Measurements from ENCODE around the gene DUOX2. TPM values are rescaled to one million over a fixed set of nuclear protein-coding genes. Genes with fewer than 3 reads are reported as not detected.
"Not testable (repeated sequence)": the region's sequence is repeated elsewhere in the genome, so short reads cannot be mapped to it uniquely, and the experiment has no call there.

Gene DUOX2
- total RNA-seq, 1 experiment from 2014 or later, result 0.04 TPM

- DNase-seq (ENCODE audit: low spot score), result no peak
Observed at GRCh38 chr15:45100884-45101625, 12.9 kb downstream of the DUOX2 start.

- no peak for DNase-seq (ENCODE audit: low spot score)
Observed at GRCh38 chr15:45099549-45100165, 14.3 kb downstream of the DUOX2 start.

DNA sequence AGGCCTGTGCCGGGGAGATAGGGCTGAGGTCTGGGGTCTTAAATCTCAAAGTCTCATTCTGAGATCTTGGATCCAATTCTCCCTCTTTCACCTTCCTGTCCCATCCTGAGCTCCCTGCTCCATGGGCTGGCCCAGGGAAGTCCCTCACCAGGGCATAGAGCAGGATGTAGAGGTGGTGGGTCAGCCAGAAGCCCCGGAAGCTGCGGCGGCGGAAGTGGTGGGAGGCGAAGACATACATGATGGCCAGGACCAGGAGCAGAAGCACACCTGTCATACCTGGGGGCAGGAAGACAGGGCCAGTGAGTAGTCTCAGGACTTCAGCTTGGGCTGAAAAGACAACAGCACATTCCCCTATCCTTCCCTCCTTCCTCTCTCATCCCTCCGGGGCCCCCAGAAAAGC is 16.5 kb downstream of the DUOX2 start:
- no peak for DNase-seq (ENCODE audit: low spot score)

DNA sequence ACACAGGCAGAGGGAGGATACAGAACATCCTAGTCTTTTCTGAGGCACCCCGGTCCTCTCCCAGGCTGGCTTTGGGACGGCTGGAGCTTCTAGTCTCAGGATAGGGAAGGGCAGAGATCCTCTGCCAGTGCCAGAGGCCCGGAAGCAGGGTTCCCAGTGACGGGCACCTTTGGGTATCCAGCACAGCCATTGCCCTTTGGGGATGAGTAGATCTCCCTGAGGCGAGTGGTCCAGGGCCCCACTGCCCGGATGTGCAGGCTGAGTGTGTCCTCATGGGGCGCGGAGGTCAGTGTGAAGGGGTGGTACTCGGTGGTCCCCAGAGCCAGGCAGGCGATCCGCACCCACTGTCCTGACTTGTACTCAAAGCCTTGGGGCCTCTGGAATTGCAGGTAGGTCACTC is 18.3 kb downstream of the DUOX2 start:
- DNase-seq (ENCODE audit: low spot score), result no peak

DNA sequence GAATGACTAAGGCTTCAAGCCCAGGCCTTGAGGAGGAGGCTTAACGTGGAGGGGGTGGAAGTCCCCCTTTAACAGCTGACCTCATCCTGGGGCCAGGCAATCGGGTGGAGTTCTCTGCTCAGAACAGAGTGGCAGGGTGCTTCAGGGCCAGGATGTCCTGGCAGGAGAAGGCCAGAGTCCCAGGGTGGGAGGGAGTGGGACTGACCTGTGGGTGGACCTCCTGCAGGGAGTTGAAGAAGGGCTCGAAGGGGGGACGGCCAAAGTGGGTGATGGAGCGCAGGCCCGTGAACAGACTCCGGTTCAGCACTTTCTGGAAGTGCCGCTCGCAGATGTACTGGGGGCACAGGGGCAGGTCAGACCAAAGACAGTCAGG is 19.6 kb downstream of the DUOX2 start:
- no peak for DNase-seq (ENCODE audit: low spot score)

DNA sequence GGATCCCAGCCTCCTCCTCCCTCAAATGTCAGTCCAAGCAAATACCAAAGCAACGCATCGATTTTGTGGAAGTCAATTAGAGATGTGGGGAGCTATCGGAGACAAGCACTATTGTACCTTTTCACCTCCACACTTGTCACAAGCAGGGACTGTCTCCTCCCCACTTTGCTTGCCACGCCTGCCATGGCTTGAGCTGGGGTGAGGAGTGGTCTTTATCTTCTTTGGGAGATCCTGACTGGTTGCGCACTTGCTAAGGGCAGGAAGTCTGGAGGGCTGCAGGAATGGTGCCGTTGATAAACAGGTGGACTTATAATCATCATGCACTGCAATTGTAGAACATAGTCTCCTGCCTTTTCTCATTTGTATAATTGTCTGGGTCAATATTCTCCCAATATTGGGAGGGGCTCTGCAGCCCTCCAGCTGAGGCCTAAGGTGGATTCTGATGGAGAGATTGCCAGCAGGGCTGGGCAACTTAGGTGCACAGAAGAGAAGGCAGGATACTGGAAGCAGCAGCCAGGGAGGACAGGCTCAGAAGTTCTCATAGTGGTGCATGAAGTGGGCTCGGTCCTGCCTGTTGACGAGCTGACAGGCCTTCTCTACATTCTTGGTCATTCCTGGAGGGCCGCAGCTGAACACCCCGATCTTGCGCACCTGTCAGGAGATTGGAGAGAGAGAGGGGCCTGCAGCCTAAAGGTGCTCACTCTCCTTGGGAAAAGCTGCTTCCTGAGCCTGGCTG is 20.2 kb downstream of the DUOX2 start:
- DNase-seq (ENCODE audit: low spot score), result no peak

- no peak for DNase-seq (ENCODE audit: low spot score)
Observed at GRCh38 chr15:45093013-45093412, 21.0 kb downstream of the DUOX2 start.

DNA sequence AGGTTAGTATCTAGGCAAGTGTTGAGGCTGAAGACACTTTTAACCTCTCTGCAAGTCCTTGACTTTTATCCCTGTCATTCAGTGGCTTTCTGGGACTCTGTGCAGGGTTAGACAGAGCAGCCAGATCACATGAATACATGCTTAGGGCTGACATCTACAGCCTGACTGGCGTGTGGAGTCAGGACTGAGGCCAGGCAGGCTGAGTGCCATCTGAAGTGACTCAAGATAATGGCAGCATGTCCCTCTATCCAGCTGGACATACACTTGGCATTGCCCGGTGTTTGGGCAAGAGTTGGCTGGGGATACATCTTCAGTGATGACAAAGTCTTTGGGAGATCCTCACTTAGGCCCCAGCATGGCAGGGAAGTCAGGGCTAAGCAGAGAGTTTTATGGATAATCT is 22.4 kb downstream of the DUOX2 start:
- DNase-seq (ENCODE audit: low spot score), result no peak

DNA sequence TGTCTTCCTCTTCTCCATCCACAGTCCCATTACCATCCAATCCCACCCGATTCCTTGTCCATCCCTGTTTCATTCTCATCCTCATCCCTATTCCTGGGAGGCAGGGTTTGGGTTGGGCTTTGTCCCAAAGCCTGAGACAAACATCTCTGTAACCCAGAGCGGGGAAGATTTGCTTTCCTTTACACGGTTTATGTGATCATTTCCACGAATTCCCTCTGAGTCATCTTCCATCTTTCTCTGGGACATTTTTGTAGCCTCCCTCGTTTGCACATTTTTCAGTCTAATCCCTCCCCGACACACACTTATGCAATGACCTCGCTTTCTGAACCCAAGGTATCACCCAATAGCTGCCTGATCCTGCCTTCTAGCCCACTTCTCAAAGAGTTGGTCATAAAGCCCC is 22.8 kb downstream of the DUOX2 start:
- no peak for DNase-seq (ENCODE audit: low spot score)

- no peak for DNase-seq (ENCODE audit: low spot score)
Observed at GRCh38 chr15:45089712-45090373, 24.1 kb downstream of the DUOX2 start.

GRCh38 chr15:45088801-45089711 is 24.9 kb downstream of the DUOX2 start:
- no peak for DNase-seq (ENCODE audit: low spot score)

DNA sequence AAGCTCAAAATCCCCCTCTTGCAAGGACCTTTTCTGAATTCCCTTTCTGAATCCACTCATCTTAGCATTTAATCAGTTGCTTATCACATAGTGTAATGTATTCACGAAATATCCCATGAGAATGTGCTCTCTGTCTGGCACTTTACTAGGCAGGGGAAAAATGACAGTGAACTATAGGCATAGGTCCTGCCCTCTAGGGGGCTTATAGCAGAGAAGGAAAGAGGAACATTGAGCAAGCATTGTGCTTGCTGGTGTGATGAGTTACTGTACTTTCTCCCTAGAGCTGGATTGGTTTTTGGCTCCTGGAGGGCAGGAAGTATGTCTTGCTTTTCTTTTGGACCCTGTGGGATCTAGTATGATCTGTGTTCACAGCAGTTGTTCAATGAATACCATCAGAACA is 26.5 kb downstream of the DUOX2 start:
- no peak for DNase-seq (ENCODE audit: low spot score)

DNA sequence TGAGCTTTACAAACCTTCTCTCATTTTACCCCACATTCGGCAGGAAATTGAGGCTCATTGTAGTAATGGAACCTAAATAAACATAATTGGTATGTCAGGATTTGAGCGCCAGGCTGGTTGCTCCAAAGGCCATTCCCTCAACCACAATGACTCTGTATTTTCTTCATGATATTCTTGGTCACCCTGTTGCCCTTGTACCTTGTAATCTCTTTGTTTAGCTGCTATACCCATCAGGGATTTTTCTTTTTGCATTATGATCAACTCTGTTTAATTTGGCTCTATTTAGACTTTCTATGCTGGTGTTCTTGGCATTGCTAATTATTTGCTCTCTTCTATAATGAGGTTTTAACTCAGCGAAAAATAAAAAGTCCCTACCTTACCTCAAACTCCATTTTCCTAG is 29.8 kb downstream of the DUOX2 start:
- peak; percentile 74 for DNase-seq (ENCODE audit: low spot score)

- DNase-seq (ENCODE audit: low spot score), result no peak
Observed at GRCh38 chr15:45083223-45083622, 30.7 kb downstream of the DUOX2 start.

GRCh38 chr15:45082412-45082811 is 31.6 kb downstream of the DUOX2 start:
- DNase-seq (ENCODE audit: low spot score), result not testable (repeated sequence)

DNA sequence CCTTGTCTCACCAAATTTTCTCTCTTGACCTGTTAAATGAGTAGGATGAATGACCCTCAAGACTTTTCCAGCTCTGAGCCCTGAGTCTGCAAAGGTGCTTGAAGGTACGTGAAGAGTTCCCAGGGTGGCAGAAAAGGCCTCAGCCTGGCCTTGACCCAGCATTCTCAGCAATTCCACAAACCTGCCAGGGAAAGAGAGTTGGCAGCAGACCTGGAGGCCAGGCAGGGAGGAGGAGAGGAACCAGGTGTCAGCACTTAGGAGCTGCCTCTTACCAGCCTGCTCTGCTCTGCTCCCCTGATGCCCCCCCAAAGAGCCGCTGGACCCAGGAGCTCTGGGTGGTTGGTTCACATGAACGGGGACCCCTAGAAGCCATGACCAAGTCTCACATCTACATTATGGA is 33.4 kb downstream of the DUOX2 start:
- not testable (repeated sequence) for DNase-seq (ENCODE audit: low spot score)

DNA sequence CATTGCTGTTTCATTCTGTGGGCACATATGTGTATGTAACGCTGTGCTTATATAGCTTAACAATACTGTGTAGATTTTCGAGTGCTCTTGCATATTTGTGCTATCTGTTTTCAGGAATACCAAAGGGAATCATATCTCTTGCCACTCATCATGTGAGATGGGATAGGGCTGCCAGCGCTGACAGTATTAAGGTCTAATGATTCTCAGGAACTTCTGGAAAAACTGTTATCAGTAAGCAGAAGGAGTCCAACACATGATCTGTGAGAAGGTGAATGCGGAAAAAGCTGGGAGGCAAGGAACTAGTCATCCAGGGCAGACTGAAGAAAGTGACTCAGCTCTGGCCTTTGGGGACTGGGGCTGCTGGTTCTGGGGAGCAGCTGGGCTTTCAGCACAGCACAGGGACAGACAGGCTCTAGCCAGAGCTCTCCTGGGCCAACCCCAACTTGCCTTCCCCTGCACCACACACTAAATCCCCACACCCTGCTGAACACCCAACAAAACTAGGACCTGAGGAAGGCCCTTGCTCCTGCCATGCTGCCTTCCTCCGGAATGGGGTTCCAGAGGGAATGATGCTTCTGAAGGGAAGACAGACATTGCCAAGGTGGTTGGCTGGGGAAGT is 34.2 kb downstream of the DUOX2 start:
- DNase-seq (ENCODE audit: low spot score), result not testable (repeated sequence)

- DNase-seq (ENCODE audit: low spot score), result not testable (repeated sequence)
Observed at GRCh38 chr15:45079201-45079600, 34.8 kb downstream of the DUOX2 start.

- DNase-seq (ENCODE audit: low spot score), result not testable (repeated sequence)
Observed at GRCh38 chr15:45077391-45077790, 36.6 kb downstream of the DUOX2 start.

DNA sequence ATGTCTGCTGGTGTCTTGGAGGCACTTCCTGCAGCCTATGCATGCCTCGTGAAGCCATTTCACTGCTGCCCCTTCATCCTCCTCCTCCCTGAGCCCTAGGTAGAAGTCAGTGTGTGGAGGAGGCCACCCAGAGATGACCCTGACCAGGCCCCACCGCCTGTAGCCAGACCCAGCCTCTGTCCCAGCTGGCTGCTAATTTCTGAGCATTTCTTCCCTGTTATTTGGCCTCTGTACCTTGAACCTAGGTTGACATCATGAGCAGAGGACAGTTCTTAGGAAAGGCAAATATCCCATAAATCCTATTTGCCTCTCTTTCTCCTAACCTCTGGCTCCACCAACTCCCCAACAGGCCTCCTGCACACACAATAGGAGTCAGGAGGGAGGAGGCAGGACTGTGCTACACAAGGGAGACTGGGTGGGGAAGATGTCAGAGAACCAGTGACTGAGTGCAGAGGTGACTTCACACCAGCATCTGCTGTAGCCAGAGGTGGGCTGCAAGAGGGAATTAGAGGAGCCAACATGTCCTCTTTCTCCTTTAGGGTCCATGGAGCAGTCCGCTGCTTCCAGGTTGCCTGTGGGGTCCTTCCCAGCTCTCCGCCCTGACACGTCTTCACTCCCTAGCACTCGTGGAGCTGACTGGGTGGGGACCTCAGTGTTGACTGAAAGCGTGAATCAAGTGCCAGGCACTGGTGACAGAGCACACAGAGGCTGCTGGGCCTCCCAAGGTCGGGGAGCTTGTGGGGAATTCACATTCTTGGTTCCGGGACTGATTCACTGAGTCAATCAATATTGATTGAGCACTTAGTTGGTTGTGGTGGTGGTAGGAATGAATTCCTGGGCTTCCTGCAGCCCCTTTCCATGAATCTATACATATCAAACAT is 38.3 kb downstream of the DUOX2 start:
- DNase-seq (ENCODE audit: low spot score), result not testable (repeated sequence)
